Testis (tissue), 2 donors: ENCODE measurements around the gene FNIP1.

ENCODE experiments used
- CTCF ChIP-seq, 3 experiments: fragments of 450-650 bp in 2 of 3; fragments of 200-600 bp in 1 of 3; sonication (generic) in 1 of 3; IDR thresholded peaks; one replicate each; pipeline ENCODE4 v1.5.1; 2016 to 2019; ENCODE audit warnings: antibody characterized with exemption in 3 of 3, mild to moderate bottlenecking in 2 of 3, moderate library complexity in 1 of 3
- POLR2A ChIP-seq: fragments of 450-650 bp; IDR thresholded peaks from one replicate; pipeline ENCODE4 v1.6.1; 2017; ENCODE audit warnings: antibody characterized with exemption, mild to moderate bottlenecking, moderate library complexity

- no peak for TF ChIP-seq CTCF (IDR thresholded peaks at IDR 0.05)
- TF ChIP-seq POLR2A = no peak
Measured at GRCh38 chr5:131644370-131644769, 152.4 kb downstream of the FNIP1 start.
